MM.1S (cell line): ENCODE data around the gene USP20.

Experiments
- EZH2 ChIP-seq: fragments of 300-600 bp; sonication (generic); optimal IDR thresholded peaks from 2 replicates; pipeline ENCODE3; 2017; ENCODE audit warnings: low read depth, mild to moderate bottlenecking, antibody characterized with exemption, low read length, mixed read lengths
- EZH2phosphoT487 ChIP-seq: fragments of 300-600 bp; sonication (generic); IDR thresholded peaks from 2 replicates; pipeline ENCODE4 v1.6.1; 2018; ENCODE audit warnings: antibody characterized with exemption, low read length
- TF ChIP-seq, protein P1 (sequence below): fragments of 300-600 bp; sonication (generic); IDR thresholded peaks from 2 replicates; pipeline ENCODE4 v1.5.1; 2016; ENCODE audit warnings: antibody characterized with exemption, low read length, mixed read lengths

DNA sequence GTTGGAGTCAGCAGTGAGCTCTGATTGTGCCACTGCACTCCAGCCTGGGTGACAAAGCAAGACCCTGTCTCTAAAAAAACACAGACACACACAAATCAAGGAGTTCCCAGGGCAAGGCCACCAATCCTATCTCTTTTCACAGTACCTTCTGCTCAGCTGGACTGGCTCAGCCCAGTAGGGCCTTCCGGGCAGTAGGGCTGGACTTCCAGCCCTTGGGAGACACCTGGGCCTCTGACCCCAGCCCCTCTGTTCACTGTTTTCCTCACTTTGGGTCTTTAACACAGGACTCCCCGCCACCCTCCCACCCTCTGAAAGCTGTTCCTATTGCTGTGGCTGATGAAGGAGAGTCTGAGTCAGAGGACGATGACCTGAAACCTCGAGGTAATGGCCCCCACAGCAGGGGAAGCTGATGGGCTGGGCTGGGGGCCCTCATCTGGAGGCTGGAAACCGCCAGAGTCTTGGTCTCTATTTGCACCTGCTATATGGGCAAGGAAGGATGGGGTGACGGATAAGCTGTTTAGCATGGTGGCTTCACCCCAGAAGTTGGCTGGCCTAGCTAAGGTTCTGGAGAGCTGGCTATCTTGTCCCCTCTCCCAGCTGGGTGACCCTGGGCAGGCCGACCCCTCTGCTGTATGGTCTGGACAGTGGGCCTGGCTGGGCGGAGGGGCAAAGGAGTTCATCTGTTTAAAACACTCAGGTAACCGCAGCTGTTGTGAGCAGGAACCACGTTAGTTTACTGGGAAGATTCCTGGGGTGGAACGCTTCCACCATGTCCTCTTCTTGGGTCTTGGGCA is 25.6 kb downstream of the USP20 start:
- TF ChIP-seq, protein P1, sequence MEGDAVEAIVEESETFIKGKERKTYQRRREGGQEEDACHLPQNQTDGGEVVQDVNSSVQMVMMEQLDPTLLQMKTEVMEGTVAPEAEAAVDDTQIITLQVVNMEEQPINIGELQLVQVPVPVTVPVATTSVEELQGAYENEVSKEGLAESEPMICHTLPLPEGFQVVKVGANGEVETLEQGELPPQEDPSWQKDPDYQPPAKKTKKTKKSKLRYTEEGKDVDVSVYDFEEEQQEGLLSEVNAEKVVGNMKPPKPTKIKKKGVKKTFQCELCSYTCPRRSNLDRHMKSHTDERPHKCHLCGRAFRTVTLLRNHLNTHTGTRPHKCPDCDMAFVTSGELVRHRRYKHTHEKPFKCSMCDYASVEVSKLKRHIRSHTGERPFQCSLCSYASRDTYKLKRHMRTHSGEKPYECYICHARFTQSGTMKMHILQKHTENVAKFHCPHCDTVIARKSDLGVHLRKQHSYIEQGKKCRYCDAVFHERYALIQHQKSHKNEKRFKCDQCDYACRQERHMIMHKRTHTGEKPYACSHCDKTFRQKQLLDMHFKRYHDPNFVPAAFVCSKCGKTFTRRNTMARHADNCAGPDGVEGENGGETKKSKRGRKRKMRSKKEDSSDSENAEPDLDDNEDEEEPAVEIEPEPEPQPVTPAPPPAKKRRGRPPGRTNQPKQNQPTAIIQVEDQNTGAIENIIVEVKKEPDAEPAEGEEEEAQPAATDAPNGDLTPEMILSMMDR, result no peak
- TF ChIP-seq EZH2 (no peak), EZH2phosphoT487 (no peak)
